Ecto neural progenitor cell (in vitro differentiated cells): ENCODE results near the gene NDUFS7.

Experiments
- DNase-seq: peaks from one replicate; pipeline ENCODE4 v3.0.0-alpha.2; 2018; ENCODE audit warnings: low spot score

Gene NDUFS7

GRCh38 chr19:1383312-1384084 lies at the start of gene NDUFS7:
Gene NDUFS7, plus strand, starts transcription at chr19:1383907. Its CDS starts 20 bp downstream, at chr19:1383927.
- peak; percentile 98 for DNase-seq

DNA sequence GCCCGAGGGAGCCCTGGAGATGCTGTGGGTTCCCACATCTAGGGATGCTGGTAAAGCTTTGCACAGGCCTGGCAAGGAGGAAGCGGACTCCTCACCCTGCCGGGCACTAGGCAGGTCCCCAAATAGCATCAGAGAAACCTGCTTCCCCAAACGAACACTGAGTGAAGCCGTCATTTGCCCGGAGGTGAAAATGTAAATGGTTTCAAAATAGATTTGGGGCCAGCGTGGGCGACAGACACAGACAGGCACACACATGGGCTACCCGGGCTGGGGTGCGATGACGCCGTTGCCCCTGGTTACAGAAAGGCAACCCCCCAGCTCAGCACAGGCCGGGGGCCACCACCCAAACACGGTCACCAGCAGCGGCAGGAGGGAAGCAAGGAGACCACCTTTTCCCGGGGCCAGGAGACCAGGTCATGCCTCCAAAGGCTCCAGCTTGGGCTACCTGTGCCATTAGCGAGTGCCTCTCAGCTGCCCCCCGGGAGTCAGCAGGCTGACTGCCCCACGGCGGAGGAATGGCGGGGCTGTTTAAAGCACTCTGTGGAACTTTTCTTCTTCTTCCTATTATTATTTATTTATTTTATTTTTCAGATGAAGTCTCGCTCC lies 47.5 kb upstream of the NDUFS7 start:
- no peak for DNase-seq

DNA sequence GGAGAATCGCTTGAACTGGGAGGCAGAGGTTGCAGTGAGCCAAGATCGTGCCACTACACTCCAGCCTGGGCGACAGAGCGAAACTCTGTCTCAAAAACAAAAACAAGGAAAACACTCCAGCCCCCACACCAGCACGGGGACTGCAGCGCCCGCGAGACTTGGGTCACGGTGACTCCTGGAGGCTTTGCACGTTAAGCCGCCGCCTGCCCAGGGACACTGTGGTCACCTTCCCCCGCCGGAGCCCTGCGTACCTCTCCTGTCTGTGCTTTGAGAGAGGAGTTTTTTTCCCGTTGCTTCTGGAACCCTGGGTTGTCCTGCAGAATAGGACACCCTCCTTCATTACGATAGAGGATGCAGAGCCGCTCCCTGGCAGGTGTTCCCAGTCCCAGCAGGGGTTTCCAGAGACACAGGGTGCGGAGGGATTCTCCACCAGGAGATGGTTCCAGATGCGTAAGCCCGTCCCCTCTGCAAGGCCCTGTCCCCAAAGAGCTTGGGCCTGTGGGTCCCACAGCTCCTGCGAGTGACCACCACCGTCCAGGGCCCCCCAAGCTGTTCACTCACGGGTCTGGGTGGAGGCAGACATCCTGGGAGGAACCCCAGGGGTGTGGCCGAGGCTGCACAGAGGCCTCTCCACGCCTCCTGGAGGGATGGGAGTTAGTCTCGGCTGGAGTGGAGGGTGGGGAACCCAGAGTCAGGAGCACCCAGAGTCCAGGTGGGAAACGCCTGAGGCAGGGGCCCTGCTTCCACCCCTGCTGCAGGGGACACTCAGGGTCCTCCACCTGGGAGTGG lies 42.8 kb upstream of the NDUFS7 start:
- no peak for DNase-seq

- DNase-seq, result no peak
Observed at GRCh38 chr19:1343041-1343440, 40.7 kb upstream of the NDUFS7 start.

GRCh38 chr19:1349211-1349610 lies 34.5 kb upstream of the NDUFS7 start:
- no peak for DNase-seq

- no peak for DNase-seq
Observed at GRCh38 chr19:1350867-1351266, 32.8 kb upstream of the NDUFS7 start.

GRCh38 chr19:1351381-1351851 lies 32.3 kb upstream of the NDUFS7 start:
- no peak for DNase-seq

- no peak for DNase-seq
Observed at GRCh38 chr19:1353144-1353543, 30.6 kb upstream of the NDUFS7 start.

DNA sequence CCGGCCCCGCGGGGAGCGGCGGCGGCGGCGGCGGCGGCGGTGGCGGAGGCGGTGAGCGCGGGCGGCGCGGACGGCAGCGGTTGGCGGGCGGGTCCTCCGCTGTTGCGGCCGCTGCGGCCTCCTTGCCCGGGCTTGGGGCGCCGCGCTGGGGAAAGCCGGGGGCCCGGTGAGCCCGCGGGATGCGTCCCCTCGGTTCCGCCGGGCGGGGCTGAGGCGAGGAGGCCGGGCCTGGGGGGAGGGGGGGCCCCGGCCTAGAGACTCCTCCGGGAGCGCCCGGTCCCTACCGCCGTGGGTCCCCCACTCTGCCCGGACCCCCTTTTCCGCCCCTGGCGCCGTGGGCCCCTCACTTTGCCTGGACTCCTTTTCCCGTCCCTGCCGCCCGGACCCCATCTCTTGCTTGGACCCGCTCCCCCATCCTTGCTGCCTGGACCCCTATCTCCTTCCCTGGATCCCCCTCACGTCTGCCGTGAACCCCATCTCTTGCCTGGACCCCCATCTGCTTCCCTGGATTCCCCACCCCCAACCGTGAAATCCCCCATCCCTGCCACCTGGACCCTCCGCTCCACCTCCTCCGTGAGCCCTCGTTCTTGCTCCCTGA lies 28.6 kb upstream of the NDUFS7 start:
- no peak for DNase-seq

DNA sequence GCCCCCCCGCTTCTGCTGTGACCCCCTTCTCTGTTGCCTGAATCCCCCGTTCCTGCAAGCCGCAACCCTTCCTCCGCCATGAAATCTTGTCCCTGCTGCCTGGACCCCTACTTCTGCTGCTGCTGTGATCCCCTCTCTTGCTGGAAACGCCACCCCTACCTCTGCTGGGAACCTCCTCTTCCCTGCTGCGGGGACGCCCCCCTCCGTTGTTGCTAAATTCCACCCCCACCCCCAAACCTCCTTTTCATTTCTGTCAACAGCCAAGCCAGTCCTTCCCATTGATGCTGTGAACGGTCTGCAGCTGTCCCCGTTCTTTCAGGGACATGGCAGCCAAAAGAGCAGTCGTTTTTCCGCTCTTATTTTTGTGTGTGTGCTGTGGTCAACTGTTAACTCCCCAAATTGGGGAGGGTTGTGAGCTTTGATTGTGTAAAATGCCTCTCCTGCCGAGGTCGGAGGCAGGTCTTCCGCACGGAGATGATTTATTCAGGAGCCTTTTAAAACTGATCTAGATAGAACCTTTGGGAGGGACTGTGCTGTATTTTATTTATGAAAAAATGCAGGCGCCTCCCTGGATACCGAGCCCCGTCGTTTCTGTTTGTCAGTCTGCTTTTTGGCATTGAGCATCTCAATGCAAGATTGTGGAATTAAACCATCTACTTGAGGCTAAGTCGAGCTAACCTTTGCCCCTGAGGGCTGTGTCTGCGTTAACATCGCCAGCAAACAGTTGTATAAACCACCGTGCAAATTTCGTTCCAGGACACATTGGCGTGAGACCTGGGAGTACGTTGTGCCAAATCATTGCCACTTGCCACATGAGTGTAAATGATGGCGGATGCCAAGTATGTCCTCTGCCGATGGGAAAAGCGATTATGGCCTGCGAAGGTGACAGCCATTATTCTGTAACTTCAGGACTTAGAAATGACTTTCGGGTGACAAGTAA lies 27.9 kb upstream of the NDUFS7 start:
- DNase-seq, result no peak

- no peak for DNase-seq
Observed at GRCh38 chr19:1356508-1356865, 27.2 kb upstream of the NDUFS7 start.

- DNase-seq, result no peak
Observed at GRCh38 chr19:1357531-1358109, 26.1 kb upstream of the NDUFS7 start.

DNA sequence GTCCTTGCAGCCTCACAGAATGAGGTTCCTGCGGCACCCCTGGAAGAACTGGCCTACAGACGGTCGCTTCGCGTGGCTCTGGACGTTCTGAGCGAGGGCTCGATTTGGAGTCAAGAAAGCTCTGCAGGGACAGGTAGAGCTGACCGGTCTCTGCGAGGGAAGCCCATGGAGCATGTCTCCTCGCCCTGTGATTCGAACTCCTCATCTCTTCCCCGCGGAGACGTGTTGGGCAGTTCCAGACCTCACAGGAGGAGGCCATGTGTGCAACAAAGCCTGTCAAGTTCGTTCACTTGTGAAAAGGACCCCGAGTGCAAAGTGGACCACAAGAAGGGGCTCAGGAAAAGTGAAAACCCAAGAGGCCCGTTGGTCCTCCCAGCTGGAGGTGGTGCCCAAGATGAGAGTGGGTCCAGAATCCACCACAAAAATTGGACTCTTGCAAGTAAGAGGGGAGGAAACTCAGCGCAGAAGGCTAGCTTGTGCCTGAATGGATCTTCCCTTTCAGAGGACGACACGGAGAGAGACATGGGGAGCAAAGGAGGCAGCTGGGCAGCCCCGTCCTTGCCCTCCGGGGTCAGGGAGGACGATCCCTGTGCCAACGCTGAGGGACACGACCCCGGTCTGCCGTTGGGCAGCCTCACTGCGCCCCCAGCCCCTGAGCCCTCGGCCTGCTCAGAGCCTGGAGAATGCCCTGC lies 23.4 kb upstream of the NDUFS7 start:
- no peak for DNase-seq

DNA sequence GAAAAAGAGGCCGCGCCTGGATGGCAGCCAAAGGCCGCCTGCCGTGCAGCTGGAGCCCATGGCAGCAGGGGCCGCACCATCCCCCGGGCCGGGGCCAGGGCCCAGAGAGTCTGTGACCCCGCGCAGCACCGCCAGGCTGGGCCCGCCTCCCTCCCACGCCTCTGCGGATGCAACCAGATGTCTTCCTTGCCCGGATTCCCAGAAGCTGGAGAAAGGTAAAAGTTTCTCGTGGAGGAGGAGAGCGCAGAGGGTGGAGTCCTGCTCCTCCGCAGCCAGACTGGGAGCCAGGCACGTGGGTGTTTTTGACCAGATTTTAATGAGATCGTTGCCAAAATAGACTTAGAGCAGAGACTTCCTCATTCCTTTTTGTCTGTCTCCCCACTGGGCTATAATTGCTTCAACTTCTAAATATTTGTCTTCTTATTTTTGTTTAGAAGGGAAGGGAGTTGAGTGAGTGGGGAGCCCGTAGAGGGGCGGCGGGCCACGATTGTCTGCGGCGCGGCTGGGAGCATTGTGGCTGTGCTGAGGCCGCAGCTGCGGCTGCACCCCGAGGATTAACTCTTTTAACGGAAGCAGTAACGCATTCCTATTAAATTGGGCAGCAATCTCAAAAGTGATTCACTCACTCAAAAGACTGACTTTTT lies 22.8 kb upstream of the NDUFS7 start:
- no peak for DNase-seq

DNA sequence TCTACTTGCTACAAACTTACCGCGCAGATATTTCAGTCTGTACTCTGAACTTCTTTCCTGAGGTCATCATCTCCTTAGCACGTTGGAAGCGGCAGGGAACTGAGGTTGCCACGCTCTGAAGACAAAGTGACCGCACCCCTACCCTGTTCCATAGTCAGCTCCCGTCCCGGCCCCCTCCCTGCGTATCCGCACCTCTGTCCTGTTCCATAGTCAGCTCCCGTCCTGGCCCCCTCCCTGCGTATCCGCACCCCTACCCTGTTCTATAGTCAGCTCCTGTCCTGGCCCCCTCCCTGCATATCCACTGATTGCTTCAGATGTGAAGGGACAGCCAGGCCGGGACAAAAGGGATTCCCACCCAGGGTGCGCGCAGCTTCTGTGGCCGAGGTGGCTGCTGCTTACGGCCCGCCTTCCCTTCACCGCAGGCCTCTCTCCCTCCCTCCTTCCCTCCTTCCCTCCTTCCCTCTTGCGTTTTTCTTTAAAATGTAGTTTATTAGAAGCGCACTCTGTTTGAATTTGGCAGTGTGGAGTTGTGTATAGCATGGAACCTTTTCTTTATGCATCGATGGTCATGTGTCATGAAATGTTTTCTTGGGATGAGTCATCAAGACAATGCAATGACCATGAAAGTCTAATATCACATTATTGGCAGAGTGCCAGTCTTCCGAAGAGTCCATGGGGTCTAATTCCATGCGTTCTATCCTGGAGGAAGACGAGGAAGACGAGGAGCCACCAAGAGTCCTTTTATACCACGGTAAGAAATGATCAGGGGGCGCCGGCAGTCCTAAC lies 21.9 kb upstream of the NDUFS7 start:
- no peak for DNase-seq

- no peak for DNase-seq
Observed at GRCh38 chr19:1362387-1363257, 21.1 kb upstream of the NDUFS7 start.

DNA sequence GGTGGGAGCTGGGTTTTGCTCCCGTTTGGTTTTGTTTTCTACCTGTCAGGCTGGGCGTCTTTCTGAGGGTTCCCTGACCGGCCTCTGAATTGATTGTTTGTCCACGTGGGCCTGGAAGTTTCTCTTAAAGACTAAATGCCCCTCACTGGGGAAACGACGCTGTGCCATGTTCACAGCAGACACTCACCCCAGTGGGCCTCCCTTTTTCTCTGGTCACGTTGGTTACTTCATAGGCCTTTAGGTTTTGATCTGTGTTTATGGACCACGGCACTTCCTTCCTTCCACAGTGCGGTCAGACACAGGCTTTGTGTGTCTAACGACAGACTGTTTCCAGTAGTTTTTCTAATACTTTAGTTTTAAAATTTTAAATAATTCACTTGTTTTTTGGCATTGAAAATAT lies 20.1 kb upstream of the NDUFS7 start:
- no peak for DNase-seq

- no peak for DNase-seq
Observed at GRCh38 chr19:1364070-1364704, 19.5 kb upstream of the NDUFS7 start.
